HEK293 (cell line): ENCODE measurements around the gene PTP4A1.

Experiments used
- CTCF ChIP-seq: fragments of 450-650 bp; formaldehyde crosslinking; IDR thresholded peaks from 2 replicates; pipeline ENCODE4 v1.5.1; 2016; ENCODE audit warnings: missing biosample characterization, missing genetic modification characterization
- GLI4 ChIP-seq: fragments of 450-650 bp; formaldehyde crosslinking; IDR thresholded peaks from 2 replicates; pipeline ENCODE4 v1.5.1; 2016; ENCODE audit warnings: missing biosample characterization, missing genetic modification characterization
- KLF10 ChIP-seq: fragments of 450-650 bp; IDR thresholded peaks from 2 replicates; pipeline ENCODE4 v1.5.1; 2018; ENCODE audit warnings: missing biosample characterization, mild to moderate bottlenecking, missing genetic modification characterization
- KLF7 ChIP-seq: fragments of 450-650 bp; formaldehyde crosslinking; IDR thresholded peaks from 2 replicates; pipeline ENCODE4 v1.5.1; 2016; ENCODE audit warnings: missing biosample characterization, missing genetic modification characterization, borderline replicate concordance
- OVOL3 ChIP-seq: fragments of 450-650 bp; formaldehyde crosslinking; IDR thresholded peaks from 2 replicates; pipeline ENCODE4 v1.5.1; 2016; ENCODE audit warnings: missing biosample characterization, missing genetic modification characterization
- SP2 ChIP-seq: fragments of 450-650 bp; formaldehyde crosslinking; IDR thresholded peaks from 2 replicates; pipeline ENCODE4 v1.5.1; 2016; ENCODE audit warnings: missing biosample characterization, missing genetic modification characterization
- SP3 ChIP-seq: fragments of 450-650 bp; formaldehyde crosslinking; IDR thresholded peaks from 2 replicates; pipeline ENCODE4 v1.5.1; 2016; ENCODE audit warnings: missing biosample characterization, missing genetic modification characterization
- YY2 ChIP-seq: fragments of 450-650 bp; formaldehyde crosslinking; IDR thresholded peaks from 2 replicates; pipeline ENCODE4 v1.5.1; 2016; ENCODE audit warnings: missing biosample characterization, missing genetic modification characterization
- ZBTB17 ChIP-seq: fragments of 450-650 bp; formaldehyde crosslinking; IDR thresholded peaks from 2 replicates; pipeline ENCODE4 v1.5.1; 2016; ENCODE audit warnings: missing biosample characterization, missing genetic modification characterization
- ZBTB8A ChIP-seq: fragments of 450-650 bp; formaldehyde crosslinking; IDR thresholded peaks from 2 replicates; pipeline ENCODE4 v1.5.1; 2016; ENCODE audit warnings: missing biosample characterization, missing genetic modification characterization
- ZNF132 ChIP-seq: fragments of 450-650 bp; formaldehyde crosslinking; IDR thresholded peaks from 2 replicates; pipeline ENCODE4 v1.5.1; 2017; ENCODE audit warnings: missing biosample characterization, missing genetic modification characterization, borderline replicate concordance
- ZNF157 ChIP-seq: fragments of 450-650 bp; formaldehyde crosslinking; IDR thresholded peaks from 2 replicates; pipeline ENCODE4 v1.5.1; 2016; ENCODE audit warnings: missing biosample characterization, missing genetic modification characterization
- ZNF175 ChIP-seq: fragments of 450-650 bp; formaldehyde crosslinking; IDR thresholded peaks from 2 replicates; pipeline ENCODE4 v1.5.1; 2016; ENCODE audit warnings: missing biosample characterization, missing genetic modification characterization
- ZNF184 ChIP-seq: fragments of 450-650 bp; IDR thresholded peaks from 2 replicates; pipeline ENCODE4 v1.5.1; 2018; ENCODE audit warnings: missing biosample characterization, mild to moderate bottlenecking, missing genetic modification characterization
- ZNF19 ChIP-seq: fragments of 450-650 bp; formaldehyde crosslinking; IDR thresholded peaks from 2 replicates; pipeline ENCODE4; 2016; ENCODE audit warnings: missing biosample characterization, missing genetic modification characterization, low read depth
- ZNF202 ChIP-seq: fragments of 450-650 bp; formaldehyde crosslinking; IDR thresholded peaks from 2 replicates; pipeline ENCODE4 v1.5.1; 2016; ENCODE audit warnings: missing biosample characterization, missing genetic modification characterization, borderline replicate concordance
- ZNF211 ChIP-seq: fragments of 450-650 bp; formaldehyde crosslinking; IDR thresholded peaks from 2 replicates; pipeline ENCODE4 v1.5.1; 2016; ENCODE audit warnings: low read depth, missing biosample characterization, missing genetic modification characterization
- ZNF214 ChIP-seq: fragments of 450-650 bp; formaldehyde crosslinking; IDR thresholded peaks from 2 replicates; pipeline ENCODE4 v1.5.1; 2017; ENCODE audit warnings: missing biosample characterization, mild to moderate bottlenecking, missing genetic modification characterization, borderline replicate concordance
- ZNF248 ChIP-seq: fragments of 450-650 bp; formaldehyde crosslinking; IDR thresholded peaks from 2 replicates; pipeline ENCODE4 v1.5.1; 2017; ENCODE audit warnings: missing biosample characterization, missing genetic modification characterization
- ZNF266 ChIP-seq: fragments of 450-650 bp; formaldehyde crosslinking; IDR thresholded peaks from 2 replicates; pipeline ENCODE4 v1.5.1; 2016; ENCODE audit warnings: missing biosample characterization, missing genetic modification characterization, low read depth
- ZNF280D ChIP-seq: fragments of 450-650 bp; formaldehyde crosslinking; IDR thresholded peaks from 2 replicates; pipeline ENCODE4 v1.5.1; 2016; ENCODE audit warnings: missing biosample characterization, missing genetic modification characterization
- ZNF423 ChIP-seq: fragments of 450-650 bp; formaldehyde crosslinking; IDR thresholded peaks from 2 replicates; pipeline ENCODE4 v1.5.1; 2016; ENCODE audit warnings: missing biosample characterization, missing genetic modification characterization
- ZNF600 ChIP-seq: fragments of 450-650 bp; formaldehyde crosslinking; IDR thresholded peaks from 2 replicates; pipeline ENCODE4 v1.5.1; 2016; ENCODE audit warnings: missing biosample characterization, missing genetic modification characterization
- ZNF677 ChIP-seq: fragments of 450-650 bp; IDR thresholded peaks from 2 replicates; pipeline ENCODE4 v1.5.0; 2018; ENCODE audit warnings: missing biosample characterization, mild to moderate bottlenecking, missing genetic modification characterization, moderate library complexity
- ZNF777 ChIP-seq: fragments of 450-650 bp; formaldehyde crosslinking; IDR thresholded peaks from 2 replicates; pipeline ENCODE4 v1.5.1; 2017; ENCODE audit warnings: missing biosample characterization, missing genetic modification characterization, borderline replicate concordance
- TF ChIP-seq, protein P1 (sequence below): fragments of 450-650 bp; formaldehyde crosslinking; IDR thresholded peaks from 2 replicates; pipeline ENCODE4 v1.5.1; 2016; ENCODE audit warnings: missing biosample characterization, missing genetic modification characterization, borderline replicate concordance
- TF ChIP-seq, protein P2 (sequence below): fragments of 450-650 bp; formaldehyde crosslinking; IDR thresholded peaks from 2 replicates; pipeline ENCODE4 v1.5.1; 2017; ENCODE audit warnings: missing biosample characterization, missing genetic modification characterization

Gene PTP4A1

GRCh38 chr6:63527658-63528514 is 44.4 kb upstream of the PTP4A1 start (continued):
- TF ChIP-seq CTCF (tag by site-specific recombination) (no peak), SP2 (tag by site-specific recombination) (no peak), ZNF157 (no peak), ZNF202 (tag by site-specific recombination) (no peak), SP3 (tag by site-specific recombination) (no peak), ZNF19 (tag by site-specific recombination) (no peak), ZBTB17 (no peak; the same call in 1 of the 2 replicates), ZNF175 (tag by site-specific recombination) (no peak), KLF7 (tag by site-specific recombination) (no peak), ZNF132 (no peak), ZNF266 (no peak), ZNF248 (no peak), ZNF214 (tag by site-specific recombination) (no peak), ZNF280D (tag by site-specific recombination) (no peak), ZBTB8A (no peak), ZNF184 (tag by site-specific recombination) (no peak), ZNF677 (no peak), OVOL3 (tag by site-specific recombination) (no peak), ZNF600 (tag by site-specific recombination) (no peak), KLF10 (tag by site-specific recombination) (no peak), YY2 (tag by site-specific recombination) (no peak), ZNF211 (tag by site-specific recombination) (no peak), ZNF423 (tag by site-specific recombination) (no peak), GLI4 (tag by site-specific recombination) (no peak), ZNF777 (tag by site-specific recombination) (no peak)
- TF ChIP-seq, protein P1, sequence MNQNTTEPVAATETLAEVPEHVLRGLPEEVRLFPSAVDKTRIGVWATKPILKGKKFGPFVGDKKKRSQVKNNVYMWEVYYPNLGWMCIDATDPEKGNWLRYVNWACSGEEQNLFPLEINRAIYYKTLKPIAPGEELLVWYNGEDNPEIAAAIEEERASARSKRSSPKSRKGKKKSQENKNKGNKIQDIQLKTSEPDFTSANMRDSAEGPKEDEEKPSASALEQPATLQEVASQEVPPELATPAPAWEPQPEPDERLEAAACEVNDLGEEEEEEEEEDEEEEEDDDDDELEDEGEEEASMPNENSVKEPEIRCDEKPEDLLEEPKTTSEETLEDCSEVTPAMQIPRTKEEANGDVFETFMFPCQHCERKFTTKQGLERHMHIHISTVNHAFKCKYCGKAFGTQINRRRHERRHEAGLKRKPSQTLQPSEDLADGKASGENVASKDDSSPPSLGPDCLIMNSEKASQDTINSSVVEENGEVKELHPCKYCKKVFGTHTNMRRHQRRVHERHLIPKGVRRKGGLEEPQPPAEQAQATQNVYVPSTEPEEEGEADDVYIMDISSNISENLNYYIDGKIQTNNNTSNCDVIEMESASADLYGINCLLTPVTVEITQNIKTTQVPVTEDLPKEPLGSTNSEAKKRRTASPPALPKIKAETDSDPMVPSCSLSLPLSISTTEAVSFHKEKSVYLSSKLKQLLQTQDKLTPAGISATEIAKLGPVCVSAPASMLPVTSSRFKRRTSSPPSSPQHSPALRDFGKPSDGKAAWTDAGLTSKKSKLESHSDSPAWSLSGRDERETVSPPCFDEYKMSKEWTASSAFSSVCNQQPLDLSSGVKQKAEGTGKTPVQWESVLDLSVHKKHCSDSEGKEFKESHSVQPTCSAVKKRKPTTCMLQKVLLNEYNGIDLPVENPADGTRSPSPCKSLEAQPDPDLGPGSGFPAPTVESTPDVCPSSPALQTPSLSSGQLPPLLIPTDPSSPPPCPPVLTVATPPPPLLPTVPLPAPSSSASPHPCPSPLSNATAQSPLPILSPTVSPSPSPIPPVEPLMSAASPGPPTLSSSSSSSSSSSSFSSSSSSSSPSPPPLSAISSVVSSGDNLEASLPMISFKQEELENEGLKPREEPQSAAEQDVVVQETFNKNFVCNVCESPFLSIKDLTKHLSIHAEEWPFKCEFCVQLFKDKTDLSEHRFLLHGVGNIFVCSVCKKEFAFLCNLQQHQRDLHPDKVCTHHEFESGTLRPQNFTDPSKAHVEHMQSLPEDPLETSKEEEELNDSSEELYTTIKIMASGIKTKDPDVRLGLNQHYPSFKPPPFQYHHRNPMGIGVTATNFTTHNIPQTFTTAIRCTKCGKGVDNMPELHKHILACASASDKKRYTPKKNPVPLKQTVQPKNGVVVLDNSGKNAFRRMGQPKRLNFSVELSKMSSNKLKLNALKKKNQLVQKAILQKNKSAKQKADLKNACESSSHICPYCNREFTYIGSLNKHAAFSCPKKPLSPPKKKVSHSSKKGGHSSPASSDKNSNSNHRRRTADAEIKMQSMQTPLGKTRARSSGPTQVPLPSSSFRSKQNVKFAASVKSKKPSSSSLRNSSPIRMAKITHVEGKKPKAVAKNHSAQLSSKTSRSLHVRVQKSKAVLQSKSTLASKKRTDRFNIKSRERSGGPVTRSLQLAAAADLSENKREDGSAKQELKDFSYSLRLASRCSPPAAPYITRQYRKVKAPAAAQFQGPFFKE (tag by site-specific recombination) = no peak
- TF ChIP-seq, protein P2, sequence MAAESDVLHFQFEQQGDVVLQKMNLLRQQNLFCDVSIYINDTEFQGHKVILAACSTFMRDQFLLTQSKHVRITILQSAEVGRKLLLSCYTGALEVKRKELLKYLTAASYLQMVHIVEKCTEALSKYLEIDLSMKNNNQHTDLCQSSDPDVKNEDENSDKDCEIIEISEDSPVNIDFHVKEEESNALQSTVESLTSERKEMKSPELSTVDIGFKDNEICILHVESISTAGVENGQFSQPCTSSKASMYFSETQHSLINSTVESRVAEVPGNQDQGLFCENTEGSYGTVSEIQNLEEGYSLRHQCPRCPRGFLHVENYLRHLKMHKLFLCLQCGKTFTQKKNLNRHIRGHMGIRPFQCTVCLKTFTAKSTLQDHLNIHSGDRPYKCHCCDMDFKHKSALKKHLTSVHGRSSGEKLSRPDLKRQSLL (tag by site-specific recombination) = no peak
